K562 (cell line): ENCODE data around the gene DYNAP. TPM values are rescaled to one million over a fixed set of nuclear protein-coding genes. Genes with fewer than 3 reads are reported as not detected.

ENCODE experiments used
- ATAC-seq: fragments of 200-7000 bp; cut with Tn5 transposase; 3 replicates; pipeline ENCODE4 v1.9.1; 2020; ENCODE audit warnings: moderate library complexity
- BruUV-seq: library from RNA; stranded (reverse); fragments of 400-500 nt; replicated peaks from 2 replicates; lab custom pipeline; 2021; lab: Mats Ljungman, UMichigan
- CTCF ChIA-PET: fragments of 300-600 bp; formaldehyde crosslinking; extraction: SDS; loops from one replicate; lab custom pipeline; 2021; ENCODE audit warnings: low intra/inter-chr PET ratio; lab: Yijun Ruan, JAX
- POLR2A ChIA-PET: fragments of 300-600, 350-650 bp; sonication (Branson Sonifier 250); formaldehyde crosslinking; extraction: SDS; loops from one replicate; lab custom pipeline; 2021; ENCODE audit warnings: antibody characterized with exemption, inconsistent platforms; lab: Yijun Ruan, JAX
- DNase-seq, 4 experiments: peaks; one replicate each; pipeline versions ENCODE4 v3.0.0 to v3.0.0-alpha.2; 2011 to 2018; ENCODE audit warnings: low spot score in 3 of 4, mixed read lengths in 3 of 4; ENCODE audit errors: extremely low read depth in 1 of 4
- FAIRE-seq: peaks from 2 replicates; lab custom pipeline; 2011; peaks lifted over from hg19 to GRCh38; lab: Jason Lieb, UNC
- H2AFZ ChIP-seq: 2 replicates; pipeline ENCODE4 v1.6.0; 2011; ENCODE audit warnings: low read depth, low read length, control low read depth, inconsistent platforms
- H3K27ac ChIP-seq: fragments of 200-600 bp; 3 replicates; pipeline ENCODE4 v1.8.0; 2011; ENCODE audit warnings: low read depth, mild to moderate bottlenecking, control low read depth, inconsistent platforms, low read length, moderate library complexity, mixed read lengths; ENCODE audit errors: extremely low read depth
- H3K27me3 ChIP-seq, 2 experiments: fragments of 300-600 bp in 1 of 2; 2 replicates in 1 of 2; 3 replicates in 1 of 2; pipeline versions ENCODE4 v1.6.0 to v1.8.0; 2011; ENCODE audit warnings: inconsistent platforms in 2 of 2, low read length in 2 of 2, mild to moderate bottlenecking in 1 of 2, mixed read lengths in 1 of 2, moderate library complexity in 1 of 2; ENCODE audit not compliant: control insufficient read depth in 2 of 2, insufficient read depth in 2 of 2
- H3K36me3 ChIP-seq: fragments of 300-600 bp; 3 replicates; pipeline ENCODE4 v1.8.0; 2011; ENCODE audit warnings: mild to moderate bottlenecking, low read length, inconsistent platforms; ENCODE audit not compliant: control insufficient read depth, insufficient read depth
- H3K4me1 ChIP-seq, 2 experiments: fragments of 200-600 bp in 1 of 2; replicated peaks in 1 of 2; 2 replicates in 1 of 2; 3 replicates in 1 of 2; pipeline versions ENCODE4 v1.5.1 to v1.8.0; 2011; ENCODE audit warnings: inconsistent platforms in 2 of 2, low read length in 2 of 2, mild to moderate bottlenecking in 1 of 2, mixed read lengths in 1 of 2, moderate library complexity in 1 of 2; ENCODE audit not compliant: control insufficient read depth in 2 of 2, insufficient read depth in 2 of 2
- H3K4me2 ChIP-seq: 2 replicates; pipeline ENCODE4 v1.6.1; 2011; ENCODE audit warnings: low read length, control low read depth, inconsistent platforms, mixed read lengths; ENCODE audit not compliant: insufficient read depth
- H3K4me3 ChIP-seq: fragments of 200-600 bp; sonication (generic), shearing (Covaris generic); 2 replicates; pipeline ENCODE4 v1.5.1; 2016; ENCODE audit warnings: control low read depth, inconsistent platforms
- H3K79me2 ChIP-seq: fragments of 200-600 bp; 3 replicates; pipeline ENCODE4 v1.8.0; 2011; ENCODE audit warnings: low read length, inconsistent platforms; ENCODE audit not compliant: control insufficient read depth, insufficient read depth
- H3K9ac ChIP-seq, 2 experiments: 2 replicates each; pipeline versions ENCODE4 v1.6.0 to v1.6.1; 2011; ENCODE audit warnings: low read depth in 2 of 2, low read length in 2 of 2, control low read depth in 1 of 2, inconsistent platforms in 1 of 2, mild to moderate bottlenecking in 1 of 2, mixed read lengths in 1 of 2; ENCODE audit not compliant: insufficient read depth in 1 of 2
- H3K9me1 ChIP-seq: one replicate; pipeline ENCODE4 v1.6.0; 2011; ENCODE audit warnings: inconsistent platforms, mild to moderate bottlenecking, low read length, moderate library complexity; ENCODE audit not compliant: control insufficient read depth, insufficient read depth
- H3K9me3 ChIP-seq: replicated peaks from 2 replicates; pipeline ENCODE4 v1.5.1; 2011; ENCODE audit warnings: low read depth, low read length, inconsistent platforms; ENCODE audit not compliant: control insufficient read depth, insufficient read depth
- H4K20me1 ChIP-seq: replicated peaks from 2 replicates; pipeline ENCODE4 v1.6.1; 2011; ENCODE audit warnings: low read length, inconsistent platforms, mixed read lengths; ENCODE audit not compliant: control insufficient read depth, insufficient read depth
- EWSR1 ChIP-seq: fragments of 450-650 bp; IDR thresholded peaks from 2 replicates; pipeline ENCODE4 v1.6.1; 2018; ENCODE audit warnings: borderline replicate concordance, mild to moderate bottlenecking, low read depth, moderate library complexity; ENCODE audit not compliant: partially characterized antibody
- EZH2 ChIP-seq: IDR thresholded peaks from 2 replicates; pipeline ENCODE4 v1.6.1; 2012; ENCODE audit warnings: low read depth, mild to moderate bottlenecking, inconsistent platforms, low read length, borderline replicate concordance
- HNRNPH1 ChIP-seq: fragments of 200-400 bp; formaldehyde crosslinking; optimal IDR thresholded peaks from 2 replicates; pipeline ENCODE3; 2017; ENCODE audit warnings: low read depth, mild to moderate bottlenecking, low read length, moderate library complexity
- HNRNPL ChIP-seq: fragments of 200-400 bp; formaldehyde crosslinking; IDR thresholded peaks from 2 replicates; pipeline ENCODE4 v1.6.1; 2017; ENCODE audit warnings: low read depth, mild to moderate bottlenecking, low read length
- ILK ChIP-seq: fragments of 450-650 bp; IDR thresholded peaks from 2 replicates; pipeline ENCODE4 v1.6.1; 2016; ENCODE audit warnings: missing genetic modification characterization, low read depth, mild to moderate bottlenecking, missing compliant biosample characterization, moderate library complexity, borderline replicate concordance
- KAT7 ChIP-seq: sonication (generic); formaldehyde crosslinking; IDR thresholded peaks from 2 replicates; pipeline ENCODE4 v1.8.0; 2022; ENCODE audit warnings: missing genetic modification reagents, mild to moderate bottlenecking, borderline replicate concordance
- MAFG ChIP-seq: fragments of 450-650 bp; conservative IDR thresholded peaks from 2 replicates; pipeline ENCODE4 v1.6.1; 2016; ENCODE audit warnings: missing genetic modification characterization, missing compliant biosample characterization
- NR2C1 ChIP-seq, 2 experiments: fragments of 450-650 bp; IDR thresholded peaks; 2 replicates each; pipeline ENCODE4 v1.6.1; 2017; ENCODE audit warnings: mild to moderate bottlenecking in 2 of 2, antibody characterized with exemption in 1 of 2, inconsistent platforms in 1 of 2, missing compliant biosample characterization in 1 of 2, missing genetic modification characterization in 1 of 2
- PHF21A ChIP-seq: fragments of 450-650 bp; IDR thresholded peaks from 2 replicates; pipeline ENCODE4 v1.6.1; 2017; ENCODE audit warnings: low read depth, borderline replicate concordance
- POLR2AphosphoS2 ChIP-seq: IDR thresholded peaks from 2 replicates; pipeline ENCODE4 v1.6.1; 2012; ENCODE audit warnings: low read length, improper control_type of control experiment
- RBFOX2 ChIP-seq: fragments of 200-400 bp; formaldehyde crosslinking; IDR thresholded peaks from 2 replicates; pipeline ENCODE4 v1.6.1; 2017; ENCODE audit warnings: low read depth, mild to moderate bottlenecking, low read length, moderate library complexity
- RBM17 ChIP-seq: fragments of 200-400 bp; formaldehyde crosslinking; IDR thresholded peaks from 2 replicates; pipeline ENCODE4 v1.6.1; 2017; ENCODE audit warnings: low read depth, mild to moderate bottlenecking, low read length, borderline replicate concordance
- ZC3H11A ChIP-seq: IDR thresholded peaks from 2 replicates; pipeline ENCODE4 v1.6.1; 2012; ENCODE audit warnings: low read depth, low read length, improper control_type of control experiment
- ZNF561 ChIP-seq: fragments of 450-650 bp; formaldehyde crosslinking; conservative IDR thresholded peaks from 2 replicates; pipeline ENCODE4 v1.4.0; 2020; ENCODE audit warnings: mild to moderate bottlenecking, moderate library complexity
- ZZZ3 ChIP-seq: fragments of 450-650 bp; IDR thresholded peaks from 2 replicates; pipeline ENCODE4 v1.6.1; 2016; ENCODE audit warnings: antibody characterized with exemption, mild to moderate bottlenecking, moderate library complexity
- WGBS: fragments of 100-300 bp; shearing (Covaris generic); methylation state at CpG from one replicate; pipeline ENCODE4 v1.1.6; 2016; ENCODE audit warnings: low coverage, mixed read lengths; ENCODE audit not compliant: insufficient coverage; ENCODE audit errors: missing lambda C conversion rate; 5-methylcytosine and 5-hydroxymethylcytosine counted together
- in situ Hi-C: fragments of 300-500 bp; cut with MboI; formaldehyde crosslinking; loops from 4 replicates; pipeline ENCODE4 v1.15.0; 2018; ENCODE audit warnings: inconsistent platforms, mixed read lengths
- intact Hi-C: fragments of 100-400 bp; cut with micrococcal nuclease; formaldehyde crosslinking; loops from 2 replicates; pipeline ENCODE4 v1.14.2; 2022
- polyA plus RNA-seq, 8 experiments: library from polyadenylated mRNA; depleted of rRNA in 4 of 8; stranded (reverse) in 5 of 8; unstranded in 3 of 8; fragments of >200 nt; fragmentation: Nextera tagmentation in 2 of 8; fragmentation: Illumina TruSeq in 1 of 8; extraction: Ambion mirVana in 2 of 8; extraction: Trizol in 1 of 8; gene quantifications; 2 replicates each; pipeline versions ENCODE4 v1.2.1 to v1.2.3, GENCODE V29; 2011 to 2014; ENCODE audit warnings: inconsistent platforms in 1 of 8, missing spikeins in 1 of 8
- total RNA-seq, 7 experiments: library from RNA; depleted of rRNA in 6 of 7; stranded (reverse); fragments of >200 nt in 6 of 7; fragmentation: Illumina TruSeq in 2 of 7; extraction: Trizol in 2 of 7; gene quantifications; 2 replicates each; pipeline versions ENCODE4 v1.2.1 to v1.2.3, GENCODE V29; 2011 to 2021; ENCODE audit warnings: low replicate concordance in 1 of 7
- TF ChIP-seq, protein P1 (sequence below): fragments of 450-650 bp; IDR thresholded peaks from one replicate; pipeline ENCODE4 v1.6.1; 2018; ENCODE audit warnings: mild to moderate bottlenecking, moderate library complexity; ENCODE audit not compliant: partially characterized antibody
- TF ChIP-seq, protein P2 (sequence below): fragments of 250-450 bp; sonication (Bioruptor Pico); IDR thresholded peaks from 2 replicates; pipeline ENCODE4 v1.6.1; 2021; ENCODE audit warnings: mild to moderate bottlenecking
- TF ChIP-seq, protein P3 (sequence below): fragments of 450-650 bp; IDR thresholded peaks from 2 replicates; pipeline ENCODE4 v1.6.1; 2016; ENCODE audit warnings: antibody characterized with exemption

DYNAP gene
- total and polyA plus RNA-seq, 9 of the 15 experiments (the other 6 are each of a cell fraction or from before 2014, with no cell fraction given), result not detected

DNA sequence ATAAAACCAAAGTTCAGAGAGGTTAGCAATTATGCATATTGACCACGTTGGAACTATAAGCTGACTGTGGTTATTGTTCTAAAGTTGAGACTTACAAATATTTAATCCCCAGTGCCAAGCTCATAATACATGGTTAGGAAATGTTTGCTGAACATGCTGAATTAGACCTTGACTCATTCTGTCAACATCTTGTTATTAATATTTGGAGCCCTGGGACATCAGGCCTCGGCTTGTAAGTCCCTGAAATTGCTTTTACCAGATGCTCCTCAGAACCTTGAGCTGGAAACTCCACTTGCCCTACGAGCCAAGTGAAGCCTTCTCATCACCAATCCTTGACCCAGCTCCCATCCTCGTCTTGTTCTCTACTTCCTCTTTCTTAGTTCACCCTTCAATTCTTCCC lies 21.2 kb downstream of the DYNAP start:
- WGBS, result 4% methylated on average over 4 of the region's 4 CpGs
- Histone ChIP-seq H3K27me3 (no peaks in the 10 kb centered on the region), H3K79me2 (no peaks in the 10 kb centered on the region), H3K9me3 (no peaks in the 10 kb centered on the region), H3K9ac (no peak overlapping the region), H4K20me1 (no peaks in the 10 kb centered on the region), H2AFZ (no peak overlapping the region), H3K27ac (no peak overlapping the region), H3K4me3 (no peak overlapping the region), H3K4me2 (no peak overlapping the region), H3K36me3 (no peaks in the 10 kb centered on the region), H3K9me1 (no peaks in the 10 kb centered on the region), H3K4me1 (peaks cover 0 to 10% of the 10 kb centered on the region in 2 experiments; a peak in 2 of 5 replicates)
- intact Hi-C loops, result no loop called here
- CTCF ChIA-PET, result no interaction called here
- POLR2A ChIA-PET, result no interaction called here
- no peak for DNase-seq
- no TSS peak for BruUV-seq
- no peak for ATAC-seq
- no peak for FAIRE-seq
- in situ Hi-C loops, result no loop called here
- no peak for TF ChIP-seq POLR2AphosphoS2
- TF ChIP-seq, protein P1, sequence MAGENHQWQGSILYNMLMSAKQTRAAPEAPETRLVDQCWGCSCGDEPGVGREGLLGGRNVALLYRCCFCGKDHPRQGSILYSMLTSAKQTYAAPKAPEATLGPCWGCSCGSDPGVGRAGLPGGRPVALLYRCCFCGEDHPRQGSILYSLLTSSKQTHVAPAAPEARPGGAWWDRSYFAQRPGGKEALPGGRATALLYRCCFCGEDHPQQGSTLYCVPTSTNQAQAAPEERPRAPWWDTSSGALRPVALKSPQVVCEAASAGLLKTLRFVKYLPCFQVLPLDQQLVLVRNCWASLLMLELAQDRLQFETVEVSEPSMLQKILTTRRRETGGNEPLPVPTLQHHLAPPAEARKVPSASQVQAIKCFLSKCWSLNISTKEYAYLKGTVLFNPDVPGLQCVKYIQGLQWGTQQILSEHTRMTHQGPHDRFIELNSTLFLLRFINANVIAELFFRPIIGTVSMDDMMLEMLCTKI, result no peak
- no peak for TF ChIP-seq NR2C1 (IDR thresholded peaks at IDR 0.05)
- no peak for TF ChIP-seq NR2C1 (tag; IDR thresholded peaks at IDR 0.05)
- TF ChIP-seq ILK, result no peak
- no peak for TF ChIP-seq MAFG
- TF ChIP-seq RBFOX2, result no peak
- TF ChIP-seq, protein P2, sequence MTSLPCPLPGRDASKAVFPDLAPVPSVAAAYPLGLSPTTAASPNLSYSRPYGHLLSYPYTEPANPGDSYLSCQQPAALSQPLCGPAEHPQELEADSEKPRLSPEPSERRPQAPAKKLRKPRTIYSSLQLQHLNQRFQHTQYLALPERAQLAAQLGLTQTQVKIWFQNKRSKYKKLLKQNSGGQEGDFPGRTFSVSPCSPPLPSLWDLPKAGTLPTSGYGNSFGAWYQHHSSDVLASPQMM, result no peak
- TF ChIP-seq PHF21A, result no peak
- no peak for TF ChIP-seq RBM17
- no peak for TF ChIP-seq EZH2
- TF ChIP-seq, protein P3, sequence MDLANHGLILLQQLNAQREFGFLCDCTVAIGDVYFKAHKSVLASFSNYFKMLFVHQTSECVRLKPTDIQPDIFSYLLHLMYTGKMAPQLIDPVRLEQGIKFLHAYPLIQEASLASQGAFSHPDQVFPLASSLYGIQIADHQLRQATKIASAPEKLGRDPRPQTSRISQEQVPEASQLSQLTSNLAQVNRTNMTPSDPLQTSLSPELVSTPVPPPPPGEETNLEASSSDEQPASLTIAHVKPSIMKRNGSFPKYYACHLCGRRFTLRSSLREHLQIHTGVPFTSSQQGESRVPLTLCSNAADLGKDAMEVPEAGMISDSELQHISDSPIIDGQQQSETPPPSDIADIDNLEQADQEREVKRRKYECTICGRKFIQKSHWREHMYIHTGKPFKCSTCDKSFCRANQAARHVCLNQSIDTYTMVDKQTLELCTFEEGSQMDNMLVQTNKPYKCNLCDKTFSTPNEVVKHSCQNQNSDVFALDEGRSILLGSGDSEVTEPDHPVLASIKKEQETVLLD, result no peak
- TF ChIP-seq ZC3H11A, result no peak
- no peak for TF ChIP-seq EWSR1
- TF ChIP-seq HNRNPL, result no peak
- TF ChIP-seq ZNF561 (CRISPR knock-in tag), result no peak
- no peak for TF ChIP-seq KAT7
- no peak for TF ChIP-seq ZZZ3
- TF ChIP-seq HNRNPH1, result no peak
